Measurements from ENCODE around the gene CTSH.

CTSH gene

DNA sequence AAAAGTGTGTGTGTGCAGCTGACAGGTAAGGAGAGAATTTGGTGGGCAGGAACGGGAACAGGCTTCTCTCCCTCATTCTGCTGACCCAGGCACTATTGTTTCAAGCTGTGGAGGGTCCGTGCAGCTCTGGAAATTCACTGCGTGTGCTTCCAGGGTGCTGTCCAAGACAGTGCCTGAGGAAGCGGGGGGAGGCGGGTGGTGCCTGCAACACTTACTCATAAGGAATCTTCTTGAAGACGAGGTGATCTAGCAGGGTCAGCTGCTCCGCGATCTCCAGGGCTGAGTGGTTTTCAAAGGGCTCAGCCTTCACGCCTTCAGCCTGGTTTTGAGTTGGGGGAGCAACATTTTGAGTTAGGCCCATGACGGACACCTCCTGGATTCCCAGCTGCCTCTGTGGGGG lies 46.6 kb upstream of the CTSH start:
- TF ChIP-seq EGR1 (IDR thresholded peaks at IDR 0.05) (no peak), RAD21 (IDR thresholded peaks at IDR 0.05; ENCODE audit: low read depth) (no peak), TCF12 (IDR thresholded peaks at IDR 0.05; ENCODE audit: low read depth) (no peak), CEBPB (IDR thresholded peaks at IDR 0.05) (no peak), NFIC (IDR thresholded peaks at IDR 0.05) (no peak), FOXM1 (IDR thresholded peaks at IDR 0.05; ENCODE audit: borderline replicate concordance, low read depth) (no peak), CREB1 (IDR thresholded peaks at IDR 0.05; ENCODE audit: low read depth) (no peak), USF1 (IDR thresholded peaks at IDR 0.05) (no peak), TEAD4 (IDR thresholded peaks at IDR 0.05) (no peak), YY1 (IDR thresholded peaks at IDR 0.05; ENCODE audit: low read depth) (no peak), ZBTB7A (IDR thresholded peaks at IDR 0.05; ENCODE audit: low read depth) (no peak)
- TF ChIP-seq, protein P1, sequence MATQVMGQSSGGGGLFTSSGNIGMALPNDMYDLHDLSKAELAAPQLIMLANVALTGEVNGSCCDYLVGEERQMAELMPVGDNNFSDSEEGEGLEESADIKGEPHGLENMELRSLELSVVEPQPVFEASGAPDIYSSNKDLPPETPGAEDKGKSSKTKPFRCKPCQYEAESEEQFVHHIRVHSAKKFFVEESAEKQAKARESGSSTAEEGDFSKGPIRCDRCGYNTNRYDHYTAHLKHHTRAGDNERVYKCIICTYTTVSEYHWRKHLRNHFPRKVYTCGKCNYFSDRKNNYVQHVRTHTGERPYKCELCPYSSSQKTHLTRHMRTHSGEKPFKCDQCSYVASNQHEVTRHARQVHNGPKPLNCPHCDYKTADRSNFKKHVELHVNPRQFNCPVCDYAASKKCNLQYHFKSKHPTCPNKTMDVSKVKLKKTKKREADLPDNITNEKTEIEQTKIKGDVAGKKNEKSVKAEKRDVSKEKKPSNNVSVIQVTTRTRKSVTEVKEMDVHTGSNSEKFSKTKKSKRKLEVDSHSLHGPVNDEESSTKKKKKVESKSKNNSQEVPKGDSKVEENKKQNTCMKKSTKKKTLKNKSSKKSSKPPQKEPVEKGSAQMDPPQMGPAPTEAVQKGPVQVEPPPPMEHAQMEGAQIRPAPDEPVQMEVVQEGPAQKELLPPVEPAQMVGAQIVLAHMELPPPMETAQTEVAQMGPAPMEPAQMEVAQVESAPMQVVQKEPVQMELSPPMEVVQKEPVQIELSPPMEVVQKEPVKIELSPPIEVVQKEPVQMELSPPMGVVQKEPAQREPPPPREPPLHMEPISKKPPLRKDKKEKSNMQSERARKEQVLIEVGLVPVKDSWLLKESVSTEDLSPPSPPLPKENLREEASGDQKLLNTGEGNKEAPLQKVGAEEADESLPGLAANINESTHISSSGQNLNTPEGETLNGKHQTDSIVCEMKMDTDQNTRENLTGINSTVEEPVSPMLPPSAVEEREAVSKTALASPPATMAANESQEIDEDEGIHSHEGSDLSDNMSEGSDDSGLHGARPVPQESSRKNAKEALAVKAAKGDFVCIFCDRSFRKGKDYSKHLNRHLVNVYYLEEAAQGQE (IDR thresholded peaks at IDR 0.05; ENCODE audit: low read depth) = no peak

DNA sequence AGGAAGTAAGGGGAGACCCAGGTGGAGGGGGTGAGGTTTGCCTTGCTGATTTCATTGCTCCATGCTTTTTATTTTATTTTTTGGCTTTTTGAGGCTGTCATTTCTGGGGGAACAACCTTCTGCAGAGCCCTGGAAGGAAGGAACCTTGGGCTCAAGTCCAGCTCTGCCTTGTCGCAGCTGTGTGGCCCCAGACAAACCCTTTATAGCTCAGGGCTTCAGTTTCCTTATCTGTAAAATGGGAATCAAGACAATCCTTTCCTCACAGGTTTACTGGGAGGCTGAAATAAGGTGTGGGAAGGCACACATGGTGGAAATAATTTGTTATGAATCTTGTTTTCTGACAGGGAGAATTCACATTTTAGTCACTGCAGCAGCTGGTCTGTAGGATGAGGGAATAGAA lies 45.4 kb upstream of the CTSH start:
- TF ChIP-seq TAF1 (IDR thresholded peaks at IDR 0.05; ENCODE audit: low read depth) = no peak

GRCh38 chr15:78989701-78990240 lies 44.9 kb upstream of the CTSH start:
- TF ChIP-seq YY1 (IDR thresholded peaks at IDR 0.05; ENCODE audit: low read depth) (no peak), NFIC (IDR thresholded peaks at IDR 0.05) (no peak), EP300 (IDR thresholded peaks at IDR 0.05; ENCODE audit: borderline replicate concordance) (no peak), USF1 (IDR thresholded peaks at IDR 0.05) (no peak), FOXM1 (IDR thresholded peaks at IDR 0.05; ENCODE audit: borderline replicate concordance, low read depth) (no peak), TEAD4 (IDR thresholded peaks at IDR 0.05) (no peak), TCF12 (IDR thresholded peaks at IDR 0.05; ENCODE audit: low read depth) (no peak)

DNA sequence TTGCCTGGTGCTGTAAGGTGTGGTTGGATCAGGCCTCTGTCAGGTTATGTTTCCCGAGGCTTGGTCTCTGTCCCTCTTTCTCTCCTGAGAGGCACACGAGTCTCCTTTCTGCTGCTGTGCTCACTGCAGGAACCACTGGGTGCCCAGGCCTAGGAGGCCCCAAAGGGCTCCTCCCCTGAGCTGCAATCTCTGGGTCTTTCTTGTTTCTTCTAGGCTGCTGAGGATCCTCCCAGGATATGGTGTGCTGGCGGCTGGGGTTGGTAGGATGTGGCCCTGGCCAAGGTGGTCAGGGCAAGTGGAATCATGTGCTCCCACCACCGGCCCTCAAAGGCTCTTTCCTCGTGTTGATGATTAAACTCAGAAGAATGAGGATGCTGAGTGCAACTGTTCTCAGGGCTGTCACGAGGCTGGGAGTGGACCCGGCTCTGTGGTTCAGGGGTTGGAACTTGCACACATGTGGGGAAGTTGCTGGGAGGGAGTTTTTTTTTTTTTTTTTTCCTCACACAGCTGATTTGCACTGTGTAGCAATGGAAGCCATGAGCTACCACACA lies 43.6 kb upstream of the CTSH start:
- TF ChIP-seq, protein P1 (IDR thresholded peaks at IDR 0.05; ENCODE audit: low read depth) = no peak
- TF ChIP-seq EP300 (IDR thresholded peaks at IDR 0.05; ENCODE audit: borderline replicate concordance) = no peak
- TF ChIP-seq, protein P2, sequence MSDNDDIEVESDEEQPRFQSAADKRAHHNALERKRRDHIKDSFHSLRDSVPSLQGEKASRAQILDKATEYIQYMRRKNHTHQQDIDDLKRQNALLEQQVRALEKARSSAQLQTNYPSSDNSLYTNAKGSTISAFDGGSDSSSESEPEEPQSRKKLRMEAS (IDR thresholded peaks at IDR 0.05) = peak; percentile 41
- TF ChIP-seq CREB1 (IDR thresholded peaks at IDR 0.05; ENCODE audit: low read depth) = no peak

DNA sequence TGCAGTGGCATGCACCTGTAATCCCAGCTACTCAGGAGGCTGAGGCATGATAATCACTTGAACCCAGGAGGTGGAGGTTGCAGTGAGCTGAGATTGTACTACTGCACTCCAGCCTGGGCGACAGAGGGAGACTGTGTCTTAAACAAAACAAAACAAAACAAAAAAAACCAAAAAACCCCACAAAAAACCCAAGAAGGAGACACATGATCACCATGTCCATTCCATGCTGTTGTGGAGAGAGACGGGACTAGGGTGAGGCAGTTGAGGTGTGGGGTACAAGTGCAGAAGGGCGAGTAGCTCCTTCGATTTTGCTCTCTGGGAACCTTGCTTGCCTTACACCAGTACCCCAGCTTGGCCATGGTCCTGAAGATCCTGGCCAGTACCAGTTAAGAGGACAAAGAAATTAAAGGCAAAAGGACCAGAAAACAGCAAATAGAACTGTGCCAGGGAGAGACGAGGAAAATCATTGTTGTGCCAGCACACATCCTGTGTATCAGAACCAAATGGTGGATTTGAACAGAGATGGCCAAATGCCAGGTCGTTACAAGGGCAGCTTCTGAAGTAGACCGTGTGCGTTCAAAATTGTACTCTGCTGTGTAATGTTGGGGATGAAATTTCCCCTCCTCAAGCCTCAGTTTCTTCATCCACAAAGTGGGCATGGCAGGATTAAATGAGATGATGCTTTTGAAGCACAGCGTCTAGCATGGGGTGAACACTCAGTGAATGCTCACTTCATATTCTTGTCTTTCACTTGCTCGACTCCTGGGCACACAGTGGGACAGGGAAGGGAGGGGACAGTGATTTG lies 42.9 kb upstream of the CTSH start:
- TF ChIP-seq RAD21 (IDR thresholded peaks at IDR 0.05; ENCODE audit: low read depth) = no peak
- TF ChIP-seq YY1 (IDR thresholded peaks at IDR 0.05; ENCODE audit: low read depth) = no peak
- TF ChIP-seq NFIC (IDR thresholded peaks at IDR 0.05) = no peak
- no peak for TF ChIP-seq ZBTB7A (IDR thresholded peaks at IDR 0.05; ENCODE audit: low read depth)
- no peak for TF ChIP-seq EP300 (IDR thresholded peaks at IDR 0.05; ENCODE audit: borderline replicate concordance)
- no peak for TF ChIP-seq FOXM1 (IDR thresholded peaks at IDR 0.05; ENCODE audit: borderline replicate concordance, low read depth)
- TF ChIP-seq CREB1 (IDR thresholded peaks at IDR 0.05; ENCODE audit: low read depth) = no peak
- no peak for TF ChIP-seq USF1 (IDR thresholded peaks at IDR 0.05)
- no peak for TF ChIP-seq CEBPB (IDR thresholded peaks at IDR 0.05)
- TF ChIP-seq, protein P2 (IDR thresholded peaks at IDR 0.05) = no peak
- TF ChIP-seq TCF12 (IDR thresholded peaks at IDR 0.05; ENCODE audit: low read depth) = no peak
- TF ChIP-seq, protein P1 (IDR thresholded peaks at IDR 0.05; ENCODE audit: low read depth) = no peak
- no peak for TF ChIP-seq EGR1 (IDR thresholded peaks at IDR 0.05)
- TF ChIP-seq TAF1 (IDR thresholded peaks at IDR 0.05; ENCODE audit: low read depth) = no peak
